GM19193 (cell line): ENCODE results near the gene SYNE1.

Experiments used
- POLR2A ChIP-seq: IDR thresholded peaks from 4 replicates; pipeline ENCODE4 v1.6.1; 2011; ENCODE audit not compliant: insufficient read depth, insufficient read length; ENCODE audit errors: extremely low read depth

The SYNE1 gene

DNA sequence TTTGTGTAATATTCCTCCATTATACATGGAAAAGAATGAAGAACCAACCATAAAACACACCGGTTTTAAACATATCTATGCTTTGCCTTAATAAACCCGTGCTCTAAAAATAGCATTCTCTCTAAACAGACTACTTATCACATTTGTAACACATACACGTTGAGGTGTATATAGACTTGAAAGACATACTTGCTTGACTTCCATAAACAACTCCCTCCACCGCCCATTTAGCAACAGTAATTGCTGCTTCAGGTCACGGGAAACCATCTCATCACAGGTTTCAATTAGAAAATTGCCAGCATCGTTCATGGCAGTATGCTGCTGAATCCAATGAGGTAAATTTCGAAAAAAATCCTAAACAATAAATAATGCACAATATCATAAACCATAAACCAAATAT is 174.0 kb downstream of the SYNE1 start:
- TF ChIP-seq POLR2A: no peak

GRCh38 chr6:152462716-152463115 is 174.4 kb downstream of the SYNE1 start:
- TF ChIP-seq POLR2A: no peak

GRCh38 chr6:152461556-152461955 is 175.6 kb downstream of the SYNE1 start:
- no peak for TF ChIP-seq POLR2A

DNA sequence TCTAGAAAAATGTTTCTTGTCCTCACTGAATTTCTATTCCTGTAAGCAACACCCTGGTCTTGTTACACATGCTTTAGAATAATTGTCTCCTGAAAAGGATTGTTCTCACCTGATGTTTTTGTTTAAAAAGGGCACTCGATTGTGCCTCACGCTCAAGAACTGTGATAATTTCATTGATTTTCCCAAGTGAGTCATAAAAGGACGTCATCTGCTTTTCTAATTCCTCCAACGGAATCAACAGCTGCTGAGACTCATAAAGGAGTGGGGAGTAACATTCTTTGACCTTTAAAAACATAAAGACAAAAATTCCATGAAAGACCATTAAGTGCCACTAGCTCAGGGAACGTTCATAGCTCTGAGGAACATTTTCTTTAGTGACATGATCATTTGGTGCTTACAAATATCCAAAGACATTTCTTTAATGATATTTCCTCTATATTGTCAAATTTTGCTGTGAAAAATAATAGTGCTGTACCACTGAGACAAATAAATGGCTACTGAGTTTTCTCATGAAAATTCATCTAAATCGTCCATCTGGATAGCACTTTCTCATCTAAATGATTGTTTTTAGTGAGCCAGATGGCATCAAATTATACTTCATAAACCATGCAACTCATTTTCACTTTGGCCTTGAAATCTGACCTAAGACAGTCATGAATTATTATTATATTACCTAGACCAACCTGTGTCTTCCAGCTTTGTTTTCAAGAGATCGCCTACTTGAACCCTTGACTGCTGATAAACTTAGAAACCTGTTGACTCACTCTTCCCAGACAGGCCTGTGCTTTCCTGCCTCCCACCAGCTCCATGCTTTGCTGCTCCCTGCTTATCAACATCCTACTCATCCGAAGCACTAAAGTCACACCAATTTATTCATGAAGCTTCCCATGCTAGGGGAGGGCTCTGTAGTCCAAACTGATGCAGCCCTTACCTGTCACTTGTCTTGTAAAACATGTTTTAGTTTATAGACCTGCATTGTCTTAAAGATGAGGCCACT is 178.2 kb downstream of the SYNE1 start:
- no peak for TF ChIP-seq POLR2A

DNA sequence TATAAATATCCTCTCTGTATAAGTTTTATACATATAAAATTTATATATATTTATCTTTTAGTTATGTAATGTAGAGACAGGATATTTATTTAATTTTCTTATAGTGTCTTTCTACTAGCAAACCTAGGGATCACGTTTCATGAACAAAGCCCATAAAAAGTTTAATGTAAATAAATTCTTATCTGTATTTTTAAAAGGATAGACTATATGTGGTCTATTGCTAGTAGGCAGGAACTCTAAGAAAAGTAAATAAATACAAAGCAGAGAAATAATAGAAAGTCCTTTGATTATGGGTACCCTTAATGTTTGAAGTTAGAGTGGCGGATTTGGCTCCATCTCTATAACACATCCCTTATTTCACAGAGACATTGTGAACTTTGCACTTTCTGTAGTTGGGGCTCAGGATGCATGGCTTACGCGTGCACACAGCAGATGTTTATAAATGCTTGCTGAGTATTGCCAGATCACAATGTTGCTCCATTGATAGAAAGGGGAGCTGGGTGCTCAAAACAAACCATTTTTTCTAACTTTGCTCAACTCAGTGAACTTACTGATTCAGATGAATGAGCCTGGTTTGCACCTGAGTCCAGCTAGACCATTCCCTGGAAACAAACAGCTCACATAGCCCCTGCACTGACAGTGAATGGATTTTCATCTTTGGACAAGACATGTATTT is 179.1 kb downstream of the SYNE1 start:
- no peak for TF ChIP-seq POLR2A

DNA sequence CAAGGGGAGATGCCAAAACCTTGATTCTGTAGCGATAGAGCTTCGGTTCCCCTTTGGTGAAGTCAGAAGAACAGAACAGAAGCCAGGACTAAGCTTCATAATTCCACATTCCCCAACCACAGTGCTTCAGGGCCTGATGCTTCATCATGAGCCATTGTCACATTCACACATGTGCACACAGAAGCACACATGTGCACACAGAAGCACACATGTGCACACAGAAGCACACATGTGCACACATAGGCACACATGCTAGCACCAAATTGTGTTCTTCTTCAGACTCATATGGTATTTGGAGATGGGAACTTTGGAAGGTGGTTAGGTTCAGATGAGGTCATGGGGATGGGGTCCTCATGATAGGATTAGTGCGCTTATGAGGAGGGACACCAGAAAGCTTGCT is 183.2 kb downstream of the SYNE1 start:
- no peak for TF ChIP-seq POLR2A

DNA sequence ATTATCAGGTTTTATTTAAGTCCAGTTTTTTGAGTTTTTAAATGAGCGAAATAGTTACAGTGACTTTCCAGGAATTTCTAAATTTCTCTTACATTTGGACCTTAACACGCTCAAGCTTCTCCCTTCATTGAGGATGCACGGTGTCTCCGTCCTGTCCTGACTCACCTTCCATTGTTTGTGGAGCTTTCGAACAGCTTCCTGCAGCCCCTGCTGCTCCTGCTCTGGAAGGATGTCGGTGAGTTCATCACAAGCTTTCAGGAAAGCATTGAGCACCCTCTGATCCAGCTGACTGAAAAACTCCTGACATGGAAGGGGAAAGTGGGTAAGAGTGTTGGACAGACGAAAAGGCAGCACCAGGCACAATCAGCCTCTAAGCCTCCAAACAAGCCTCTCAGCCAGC is 183.7 kb downstream of the SYNE1 start:
- no peak for TF ChIP-seq POLR2A

DNA sequence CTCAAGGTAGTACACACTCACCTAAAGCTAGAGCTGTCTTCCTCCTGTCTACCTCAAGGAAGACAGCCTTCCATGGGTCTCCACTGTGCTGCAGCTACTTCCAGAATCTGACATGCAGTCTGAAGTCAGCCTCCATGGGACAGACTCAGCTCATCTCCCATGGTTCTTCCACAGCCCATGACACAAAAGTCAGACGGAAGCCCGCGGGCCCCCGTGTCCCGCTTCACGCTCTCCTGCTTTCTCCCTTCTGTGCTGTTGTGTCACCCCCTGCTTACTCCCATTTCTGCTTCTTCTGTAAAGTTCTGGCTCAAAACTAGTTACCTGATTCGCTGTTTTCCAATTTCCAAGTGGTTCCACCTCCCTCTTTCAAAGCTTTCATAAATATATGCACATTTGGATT is 184.5 kb downstream of the SYNE1 start:
- TF ChIP-seq POLR2A: no peak

DNA sequence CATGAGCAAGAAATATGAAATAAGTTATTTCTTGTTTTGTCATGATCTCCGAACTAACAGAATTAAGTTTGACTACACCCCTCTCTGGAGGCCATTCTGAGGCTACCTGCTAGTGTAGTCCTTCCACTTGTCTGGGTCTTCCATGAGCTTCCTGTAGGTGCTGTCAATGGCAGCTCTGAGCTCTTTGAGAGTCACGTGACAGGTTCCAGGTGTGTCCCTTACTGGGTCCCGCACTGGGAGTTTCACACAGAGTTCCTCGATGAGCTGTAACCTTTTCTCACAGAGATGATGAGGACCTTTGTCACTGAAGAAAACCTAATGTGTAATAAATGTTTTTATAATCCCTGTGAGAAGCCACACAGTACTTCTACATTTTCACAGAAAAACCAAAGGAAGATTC is 186.6 kb downstream of the SYNE1 start:
- no peak for TF ChIP-seq POLR2A

GRCh38 chr6:152441902-152442301 is 195.3 kb downstream of the SYNE1 start:
- no peak for TF ChIP-seq POLR2A

DNA sequence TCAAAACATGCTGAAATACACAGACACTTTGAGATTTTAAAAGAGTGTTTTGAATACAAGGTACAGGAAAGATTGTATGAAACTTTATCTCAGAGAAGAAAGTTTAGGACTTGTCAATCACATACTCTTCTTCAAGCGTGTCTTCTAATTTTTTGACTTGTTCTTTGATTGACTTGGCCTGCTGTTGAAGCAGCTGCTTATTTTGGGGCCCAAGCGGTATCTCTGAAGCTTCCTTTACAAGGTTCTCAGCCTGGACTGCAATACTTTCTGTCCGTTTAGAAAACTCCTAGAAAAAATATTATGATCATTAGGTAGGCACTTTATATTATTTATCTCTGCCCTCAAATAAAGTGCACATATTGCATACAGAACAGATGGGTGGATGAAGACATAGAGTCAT is 201.3 kb downstream of the SYNE1 start:
- no peak for TF ChIP-seq POLR2A

- no peak for TF ChIP-seq POLR2A
Measured at GRCh38 chr6:152432758-152433157, 204.4 kb downstream of the SYNE1 start.

- TF ChIP-seq POLR2A: no peak
Measured at GRCh38 chr6:152428126-152428525, 209.0 kb downstream of the SYNE1 start.

- no peak for TF ChIP-seq POLR2A
Measured at GRCh38 chr6:152426276-152426675, 210.9 kb downstream of the SYNE1 start.

DNA sequence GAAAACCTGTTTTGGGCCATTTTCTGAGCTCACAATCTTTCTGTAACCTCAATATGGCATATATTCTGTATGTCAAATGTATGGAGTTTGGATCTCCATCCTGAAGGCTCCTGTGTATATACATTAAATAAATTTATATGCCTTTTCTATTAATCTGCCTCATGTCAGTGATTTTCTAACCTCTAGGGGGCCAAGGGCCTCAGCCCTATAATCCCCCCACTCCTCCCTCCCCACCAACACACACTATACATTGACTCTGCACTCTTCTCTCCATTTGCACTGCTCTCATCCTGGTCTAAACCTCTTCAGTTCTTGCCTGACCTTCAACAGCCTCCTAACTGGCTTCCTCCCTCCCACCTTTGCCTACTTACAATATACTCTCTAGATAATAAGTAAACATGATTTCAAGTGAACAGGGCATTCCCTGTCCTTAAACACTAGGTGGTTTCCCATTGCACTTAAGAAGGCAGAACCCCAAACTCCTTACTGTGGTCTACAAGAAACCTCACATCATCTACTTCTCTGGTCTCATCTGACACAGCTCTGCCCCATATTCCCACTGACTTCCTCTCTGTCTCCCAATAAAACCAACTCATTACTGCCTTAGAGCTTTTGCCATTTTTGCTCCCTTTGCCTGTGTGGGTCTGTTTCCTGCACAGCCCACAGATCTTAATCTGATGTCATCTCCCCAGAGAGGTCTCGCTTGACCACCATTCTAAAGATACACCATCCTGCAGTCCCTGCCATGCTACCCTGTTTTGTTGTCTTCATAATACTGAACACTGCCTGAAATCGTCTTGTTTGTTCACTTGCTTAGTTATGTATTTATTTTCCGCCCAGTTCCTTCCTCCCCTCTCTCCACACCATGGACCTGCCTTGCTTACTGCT is 213.7 kb downstream of the SYNE1 start:
- no peak for TF ChIP-seq POLR2A

DNA sequence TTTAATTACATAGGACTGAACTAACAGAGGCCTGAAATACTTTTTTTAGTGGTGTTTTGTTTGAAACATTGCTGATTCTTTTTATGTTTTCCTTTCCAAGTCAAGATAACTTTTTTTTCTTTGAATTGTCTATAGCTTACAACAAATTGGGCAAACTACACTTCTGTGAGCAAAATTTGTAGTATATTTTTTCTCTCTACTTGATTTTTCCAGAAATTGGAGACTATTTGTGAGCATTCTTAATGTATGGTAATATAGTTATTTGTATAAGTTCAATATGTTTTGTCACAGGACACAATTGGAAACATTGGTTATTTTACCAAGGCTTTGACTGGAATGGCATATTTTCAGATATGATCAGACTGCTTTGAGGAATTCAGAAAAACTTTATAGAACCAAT is 216.5 kb downstream of the SYNE1 start:
- no peak for TF ChIP-seq POLR2A

GRCh38 chr6:152418551-152418950 is 218.6 kb downstream of the SYNE1 start:
- no peak for TF ChIP-seq POLR2A
